NT2/D1 (cell line): ENCODE data around the gene ABCD3.

ENCODE experiments used
- DNase-seq: peaks from one replicate; pipeline ENCODE4 v3.0.0-alpha.2; 2011; ENCODE audit warnings: low read depth, low spot score
- H3K27me3 ChIP-seq: 2 replicates; pipeline ENCODE4 v1.6.0; 2011; ENCODE audit warnings: mild to moderate bottlenecking; ENCODE audit not compliant: insufficient read length, insufficient read depth
- H3K36me3 ChIP-seq: 2 replicates; pipeline ENCODE4 v1.6.1; 2011; ENCODE audit warnings: mild to moderate bottlenecking, low read length, mixed read lengths; ENCODE audit not compliant: insufficient read depth, insufficient read length
- H3K4me1 ChIP-seq: 2 replicates; pipeline ENCODE4 v1.5.1; 2011; ENCODE audit not compliant: insufficient read depth, insufficient read length
- H3K4me3 ChIP-seq: 2 replicates; pipeline ENCODE4 v1.5.1; 2011; ENCODE audit warnings: low read depth; ENCODE audit not compliant: insufficient read length
- H3K9ac ChIP-seq: 2 replicates; pipeline ENCODE4 v1.6.0; 2011; ENCODE audit warnings: low read depth; ENCODE audit not compliant: insufficient read length
- H3K9me3 ChIP-seq: 2 replicates; pipeline ENCODE4 v1.5.1; 2011; ENCODE audit warnings: mild to moderate bottlenecking, low read length; ENCODE audit not compliant: insufficient read depth
- SUZ12 ChIP-seq: IDR thresholded peaks from 2 replicates; pipeline ENCODE4 v1.6.1; 2011; ENCODE audit not compliant: insufficient read length, insufficient read depth; ENCODE audit errors: extremely low read depth
- YY1 ChIP-seq: IDR thresholded peaks from 2 replicates; pipeline ENCODE4 v1.6.1; 2011; ENCODE audit not compliant: insufficient read length, insufficient read depth
- ZNF274 ChIP-seq: IDR thresholded peaks from 2 replicates; pipeline ENCODE4 v1.6.1; 2011; ENCODE audit warnings: mild to moderate bottlenecking, low read depth, low read length

Gene ABCD3

GRCh38 chr1:94550396-94550795 is 132.2 kb downstream of the ABCD3 start:
- TF ChIP-seq ZNF274 (no peak), YY1 (no peak), SUZ12 (no peak)
- H3K4me3 ChIP-seq, result no peak overlapping the region
- H3K4me1 ChIP-seq, result peaks cover 17% of the 10 kb centered on the region
- no peak overlapping the region for H3K9ac ChIP-seq
- no peak for DNase-seq
- peaks cover 2% of the 10 kb centered on the region for H3K27me3 ChIP-seq
- H3K9me3 ChIP-seq, result no peaks in the 10 kb centered on the region
- H3K36me3 ChIP-seq, result no peaks in the 10 kb centered on the region

DNA sequence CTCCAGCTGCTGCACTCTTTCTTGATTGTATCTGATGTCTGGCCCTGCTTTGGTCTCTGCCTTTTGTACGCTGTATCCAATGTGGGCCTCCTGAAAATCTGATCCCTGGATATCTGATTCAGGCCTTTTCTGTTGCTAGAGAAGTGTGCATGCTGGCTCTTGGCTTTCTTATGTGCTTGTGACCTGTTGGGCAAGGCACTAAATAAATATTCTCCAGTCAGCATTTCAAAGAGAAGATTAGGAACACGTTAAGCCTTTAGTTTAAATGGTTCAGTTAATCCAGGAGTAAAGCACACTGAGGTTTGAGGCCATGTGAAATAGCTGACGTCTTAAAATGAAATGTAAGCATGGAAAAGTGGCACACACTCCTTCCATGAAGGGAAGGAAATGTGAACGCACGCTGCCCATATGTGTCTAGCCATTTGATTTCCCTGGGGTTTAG is 132.6 kb downstream of the ABCD3 start:
- no peak overlapping the region for H3K4me3 ChIP-seq
- no peak for DNase-seq
- TF ChIP-seq SUZ12 (no peak), YY1 (no peak), ZNF274 (no peak)
- H3K4me1 ChIP-seq, result peaks cover 19% of the 10 kb centered on the region
- no peaks in the 10 kb centered on the region for H3K36me3 ChIP-seq
- peaks cover 2% of the 10 kb centered on the region for H3K27me3 ChIP-seq
- H3K9ac ChIP-seq, result no peak overlapping the region
- H3K9me3 ChIP-seq, result no peaks in the 10 kb centered on the region

DNA sequence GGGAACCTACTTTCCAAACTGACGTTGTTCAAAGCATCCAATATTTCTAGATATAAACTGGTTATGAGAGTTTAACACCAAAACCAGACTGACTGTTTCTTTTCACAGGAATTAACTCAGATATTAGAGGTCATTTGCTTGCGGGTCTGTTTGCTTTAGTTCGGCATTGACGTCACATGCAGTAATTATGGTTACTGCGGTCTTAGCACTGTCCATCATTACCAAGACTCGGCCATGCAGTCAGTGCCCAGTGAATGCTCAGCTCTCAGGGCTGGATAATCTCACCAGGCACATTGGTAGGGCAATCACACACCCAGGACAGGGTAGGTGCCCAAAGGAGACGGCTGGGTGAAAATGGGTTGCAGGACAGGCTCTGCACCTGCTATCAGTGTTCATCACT is 133.3 kb downstream of the ABCD3 start:
- Histone ChIP-seq H3K4me3 (no peak overlapping the region), H3K4me1 (peaks cover 19% of the 10 kb centered on the region), H3K9me3 (no peaks in the 10 kb centered on the region), H3K9ac (no peak overlapping the region), H3K36me3 (no peaks in the 10 kb centered on the region), H3K27me3 (peaks cover 2% of the 10 kb centered on the region)
- TF ChIP-seq SUZ12, result no peak
- no peak for TF ChIP-seq YY1
- TF ChIP-seq ZNF274, result no peak
- DNase-seq, result no peak

DNA sequence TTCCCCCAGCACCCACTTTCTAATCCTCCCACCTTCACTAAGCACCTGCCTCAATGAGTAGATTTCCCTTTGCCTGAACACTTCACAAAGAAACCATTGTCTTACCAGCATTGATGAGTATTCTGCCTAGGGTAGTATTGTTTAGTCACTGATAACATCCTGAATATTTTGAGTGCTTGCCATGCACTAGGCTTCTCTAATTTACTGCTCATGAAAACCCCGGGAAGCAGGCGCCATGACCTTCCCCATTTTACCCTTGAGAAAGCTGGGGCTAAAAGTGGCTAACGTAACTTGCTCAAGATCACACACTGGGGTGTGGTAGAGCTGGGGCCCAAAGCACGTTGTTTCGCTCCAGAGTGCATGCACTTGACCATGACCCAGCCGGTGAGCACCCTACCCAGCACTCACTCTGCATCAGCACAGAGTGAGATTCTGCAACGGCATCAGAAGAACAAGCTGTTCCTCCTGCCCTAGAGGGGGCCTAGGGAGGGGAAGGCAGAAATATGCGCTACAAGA is 133.9 kb downstream of the ABCD3 start:
- TF ChIP-seq YY1 (no peak), SUZ12 (no peak), ZNF274 (no peak)
- H3K36me3 ChIP-seq, result no peaks in the 10 kb centered on the region
- H3K4me3 ChIP-seq, result no peak overlapping the region
- no peak overlapping the region for H3K9ac ChIP-seq
- peaks cover 19% of the 10 kb centered on the region for H3K4me1 ChIP-seq
- H3K27me3 ChIP-seq, result peaks cover 2% of the 10 kb centered on the region
- H3K9me3 ChIP-seq, result no peaks in the 10 kb centered on the region
- DNase-seq, result no peak

GRCh38 chr1:94553323-94553730 is 135.1 kb downstream of the ABCD3 start:
- no peaks in the 10 kb centered on the region for H3K36me3 ChIP-seq
- H3K27me3 ChIP-seq, result peaks cover 2% of the 10 kb centered on the region
- H3K9ac ChIP-seq, result no peak overlapping the region
- TF ChIP-seq YY1 (no peak), ZNF274 (no peak), SUZ12 (no peak)
- peaks cover 19% of the 10 kb centered on the region for H3K4me1 ChIP-seq
- H3K9me3 ChIP-seq, result no peaks in the 10 kb centered on the region
- no peak for DNase-seq
- H3K4me3 ChIP-seq, result no peak overlapping the region

DNA sequence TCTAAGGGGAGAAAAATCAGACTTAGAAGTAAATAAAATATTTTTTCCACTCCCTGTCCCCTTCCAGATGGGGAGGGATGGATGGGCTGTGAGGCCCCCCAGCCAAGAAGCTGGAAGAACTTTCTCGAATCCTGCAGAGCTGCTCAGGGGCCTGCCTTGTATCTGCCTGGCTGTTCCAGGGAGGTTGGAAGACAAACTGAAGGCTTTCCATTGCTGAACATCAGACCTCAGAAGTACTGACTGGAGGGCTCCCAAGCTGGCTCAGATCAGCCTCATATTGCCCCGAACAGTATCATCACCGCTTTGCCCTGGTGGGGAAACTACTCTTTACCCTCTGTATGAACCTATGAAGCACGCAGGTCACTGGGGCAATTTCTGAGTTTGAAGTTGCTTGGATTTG is 135.7 kb downstream of the ABCD3 start:
- Histone ChIP-seq H3K4me1 (peaks cover 19% of the 10 kb centered on the region), H3K4me3 (no peak overlapping the region), H3K36me3 (no peaks in the 10 kb centered on the region), H3K9ac (no peak overlapping the region), H3K27me3 (peaks cover 2% of the 10 kb centered on the region), H3K9me3 (no peaks in the 10 kb centered on the region)
- no peak for TF ChIP-seq YY1
- TF ChIP-seq SUZ12, result no peak
- TF ChIP-seq ZNF274, result no peak
- DNase-seq, result no peak

- Histone ChIP-seq H3K36me3 (no peaks in the 10 kb centered on the region), H3K4me1 (peaks cover 19% of the 10 kb centered on the region), H3K27me3 (peaks cover 2% of the 10 kb centered on the region), H3K9me3 (no peaks in the 10 kb centered on the region), H3K9ac (no peak overlapping the region), H3K4me3 (no peak overlapping the region)
- no peak for DNase-seq
- TF ChIP-seq SUZ12, result no peak
Measured at GRCh38 chr1:94554580-94554979, 136.4 kb downstream of the ABCD3 start.
